HEK293 (cell line): ENCODE measurements around the gene UST.

Source experiments
- SETDB1 ChIP-seq: IDR thresholded peaks from one replicate; pipeline ENCODE4 v1.6.1; 2017; ENCODE audit warnings: mild to moderate bottlenecking, low read length, moderate library complexity, mixed read lengths; ENCODE audit not compliant: insufficient read length
- ZBTB11 ChIP-seq: fragments of 450-650 bp; formaldehyde crosslinking; conservative IDR thresholded peaks from 2 replicates; pipeline ENCODE4 v1.5.1; 2016; ENCODE audit warnings: low read depth, missing biosample characterization, missing genetic modification characterization
- ZFP41 ChIP-seq: fragments of 450-650 bp; formaldehyde crosslinking; IDR thresholded peaks from 2 replicates; pipeline ENCODE4 v1.5.1; 2016; ENCODE audit warnings: missing biosample characterization, missing genetic modification characterization, borderline replicate concordance
- ZNF175 ChIP-seq: fragments of 450-650 bp; formaldehyde crosslinking; IDR thresholded peaks from 2 replicates; pipeline ENCODE4 v1.5.1; 2016; ENCODE audit warnings: missing biosample characterization, missing genetic modification characterization
- ZNF18 ChIP-seq: fragments of 450-650 bp; formaldehyde crosslinking; IDR thresholded peaks from 2 replicates; pipeline ENCODE4 v1.5.1; 2016; ENCODE audit warnings: missing biosample characterization, missing genetic modification characterization
- ZNF19 ChIP-seq: fragments of 450-650 bp; formaldehyde crosslinking; IDR thresholded peaks from 2 replicates; pipeline ENCODE4; 2016; ENCODE audit warnings: missing biosample characterization, missing genetic modification characterization, low read depth
- ZNF350 ChIP-seq: fragments of 450-650 bp; formaldehyde crosslinking; IDR thresholded peaks from 2 replicates; pipeline ENCODE4 v1.5.0; 2017; ENCODE audit warnings: missing biosample characterization, mild to moderate bottlenecking, missing genetic modification characterization
- ZNF629 ChIP-seq: fragments of 450-650 bp; formaldehyde crosslinking; IDR thresholded peaks from 2 replicates; pipeline ENCODE4 v1.5.1; 2017; ENCODE audit warnings: missing biosample characterization, missing genetic modification characterization
- ZNF843 ChIP-seq: fragments of 450-650 bp; formaldehyde crosslinking; IDR thresholded peaks from 2 replicates; pipeline ENCODE4 v1.5.1; 2016; ENCODE audit warnings: missing biosample characterization, missing genetic modification characterization
- TF ChIP-seq, protein P1 (sequence below): fragments of 450-650 bp; formaldehyde crosslinking; IDR thresholded peaks from 2 replicates; pipeline ENCODE4 v1.5.1; 2016; ENCODE audit warnings: missing biosample characterization, missing genetic modification characterization, low read depth
- TF ChIP-seq, protein P2 (sequence below): fragments of 450-650 bp; formaldehyde crosslinking; IDR thresholded peaks from 2 replicates; pipeline ENCODE4 v1.5.1; 2016; ENCODE audit warnings: missing biosample characterization, missing genetic modification characterization
- TF ChIP-seq, protein P3 (sequence below): fragments of 450-650 bp; formaldehyde crosslinking; IDR thresholded peaks from 2 replicates; pipeline ENCODE4 v1.5.1; 2016; ENCODE audit warnings: missing biosample characterization, missing genetic modification characterization

DNA sequence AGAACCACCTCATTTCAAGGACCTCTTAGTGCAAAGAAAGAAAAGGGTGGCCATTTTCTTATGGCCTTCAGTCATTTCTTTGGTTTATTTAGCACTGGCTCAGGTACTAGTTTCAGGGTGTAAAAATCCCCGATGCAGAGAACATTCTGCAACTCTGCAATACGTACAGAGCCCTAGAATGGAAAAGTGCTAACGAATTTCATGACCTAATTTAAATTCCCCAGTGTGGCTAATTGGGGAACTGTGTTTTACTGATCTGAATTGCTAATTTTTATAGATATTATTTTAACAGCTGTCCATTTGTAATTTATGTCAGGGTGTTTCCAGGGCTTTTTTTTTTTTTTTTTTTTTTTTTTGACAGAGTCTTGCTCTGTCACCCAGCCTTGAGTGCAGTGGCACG, 160.7 kb downstream of the UST start:
- TF ChIP-seq ZNF350 = no peak
- TF ChIP-seq, protein P1, sequence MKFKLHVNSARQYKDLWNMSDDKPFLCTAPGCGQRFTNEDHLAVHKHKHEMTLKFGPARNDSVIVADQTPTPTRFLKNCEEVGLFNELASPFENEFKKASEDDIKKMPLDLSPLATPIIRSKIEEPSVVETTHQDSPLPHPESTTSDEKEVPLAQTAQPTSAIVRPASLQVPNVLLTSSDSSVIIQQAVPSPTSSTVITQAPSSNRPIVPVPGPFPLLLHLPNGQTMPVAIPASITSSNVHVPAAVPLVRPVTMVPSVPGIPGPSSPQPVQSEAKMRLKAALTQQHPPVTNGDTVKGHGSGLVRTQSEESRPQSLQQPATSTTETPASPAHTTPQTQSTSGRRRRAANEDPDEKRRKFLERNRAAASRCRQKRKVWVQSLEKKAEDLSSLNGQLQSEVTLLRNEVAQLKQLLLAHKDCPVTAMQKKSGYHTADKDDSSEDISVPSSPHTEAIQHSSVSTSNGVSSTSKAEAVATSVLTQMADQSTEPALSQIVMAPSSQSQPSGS (tag by site-specific recombination) = no peak
- TF ChIP-seq, protein P2, sequence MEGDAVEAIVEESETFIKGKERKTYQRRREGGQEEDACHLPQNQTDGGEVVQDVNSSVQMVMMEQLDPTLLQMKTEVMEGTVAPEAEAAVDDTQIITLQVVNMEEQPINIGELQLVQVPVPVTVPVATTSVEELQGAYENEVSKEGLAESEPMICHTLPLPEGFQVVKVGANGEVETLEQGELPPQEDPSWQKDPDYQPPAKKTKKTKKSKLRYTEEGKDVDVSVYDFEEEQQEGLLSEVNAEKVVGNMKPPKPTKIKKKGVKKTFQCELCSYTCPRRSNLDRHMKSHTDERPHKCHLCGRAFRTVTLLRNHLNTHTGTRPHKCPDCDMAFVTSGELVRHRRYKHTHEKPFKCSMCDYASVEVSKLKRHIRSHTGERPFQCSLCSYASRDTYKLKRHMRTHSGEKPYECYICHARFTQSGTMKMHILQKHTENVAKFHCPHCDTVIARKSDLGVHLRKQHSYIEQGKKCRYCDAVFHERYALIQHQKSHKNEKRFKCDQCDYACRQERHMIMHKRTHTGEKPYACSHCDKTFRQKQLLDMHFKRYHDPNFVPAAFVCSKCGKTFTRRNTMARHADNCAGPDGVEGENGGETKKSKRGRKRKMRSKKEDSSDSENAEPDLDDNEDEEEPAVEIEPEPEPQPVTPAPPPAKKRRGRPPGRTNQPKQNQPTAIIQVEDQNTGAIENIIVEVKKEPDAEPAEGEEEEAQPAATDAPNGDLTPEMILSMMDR (tag by site-specific recombination) = no peak
- TF ChIP-seq ZNF843 (tag by site-specific recombination) = no peak
- no peak for TF ChIP-seq ZNF175 (tag by site-specific recombination)
- TF ChIP-seq, protein P3, sequence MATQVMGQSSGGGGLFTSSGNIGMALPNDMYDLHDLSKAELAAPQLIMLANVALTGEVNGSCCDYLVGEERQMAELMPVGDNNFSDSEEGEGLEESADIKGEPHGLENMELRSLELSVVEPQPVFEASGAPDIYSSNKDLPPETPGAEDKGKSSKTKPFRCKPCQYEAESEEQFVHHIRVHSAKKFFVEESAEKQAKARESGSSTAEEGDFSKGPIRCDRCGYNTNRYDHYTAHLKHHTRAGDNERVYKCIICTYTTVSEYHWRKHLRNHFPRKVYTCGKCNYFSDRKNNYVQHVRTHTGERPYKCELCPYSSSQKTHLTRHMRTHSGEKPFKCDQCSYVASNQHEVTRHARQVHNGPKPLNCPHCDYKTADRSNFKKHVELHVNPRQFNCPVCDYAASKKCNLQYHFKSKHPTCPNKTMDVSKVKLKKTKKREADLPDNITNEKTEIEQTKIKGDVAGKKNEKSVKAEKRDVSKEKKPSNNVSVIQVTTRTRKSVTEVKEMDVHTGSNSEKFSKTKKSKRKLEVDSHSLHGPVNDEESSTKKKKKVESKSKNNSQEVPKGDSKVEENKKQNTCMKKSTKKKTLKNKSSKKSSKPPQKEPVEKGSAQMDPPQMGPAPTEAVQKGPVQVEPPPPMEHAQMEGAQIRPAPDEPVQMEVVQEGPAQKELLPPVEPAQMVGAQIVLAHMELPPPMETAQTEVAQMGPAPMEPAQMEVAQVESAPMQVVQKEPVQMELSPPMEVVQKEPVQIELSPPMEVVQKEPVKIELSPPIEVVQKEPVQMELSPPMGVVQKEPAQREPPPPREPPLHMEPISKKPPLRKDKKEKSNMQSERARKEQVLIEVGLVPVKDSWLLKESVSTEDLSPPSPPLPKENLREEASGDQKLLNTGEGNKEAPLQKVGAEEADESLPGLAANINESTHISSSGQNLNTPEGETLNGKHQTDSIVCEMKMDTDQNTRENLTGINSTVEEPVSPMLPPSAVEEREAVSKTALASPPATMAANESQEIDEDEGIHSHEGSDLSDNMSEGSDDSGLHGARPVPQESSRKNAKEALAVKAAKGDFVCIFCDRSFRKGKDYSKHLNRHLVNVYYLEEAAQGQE (tag by site-specific recombination) = no peak
- no peak for TF ChIP-seq ZNF19 (tag by site-specific recombination)
- TF ChIP-seq ZNF629 = no peak
- no peak for TF ChIP-seq SETDB1
- TF ChIP-seq ZNF18 (tag by site-specific recombination) = no peak
- no peak for TF ChIP-seq ZFP41 (tag by site-specific recombination)
- TF ChIP-seq ZBTB11 = no peak
